Esophagus muscularis mucosa (tissue), 3 donors: ENCODE results near the gene APOD.

Source experiments
- POLR2A ChIP-seq: fragments of 450-650 bp; IDR thresholded peaks from one replicate; pipeline ENCODE4 v1.6.1; 2017; ENCODE audit warnings: antibody characterized with exemption, moderate library complexity, mild to moderate bottlenecking, low read depth
- POLR2AphosphoS5 ChIP-seq, 2 donors: sonication (generic); formaldehyde crosslinking; IDR thresholded peaks; one replicate each; pipeline ENCODE4 v1.6.1; 2017; ENCODE audit warnings: antibody characterized with exemption in 2 of 2
- TF ChIP-seq, protein P1 (sequence below), 3 experiments: fragments of 200-600 bp in 2 of 3; fragments of 450-650 bp in 1 of 3; sonication (generic) in 2 of 3; IDR thresholded peaks; one replicate each; pipeline ENCODE4 v1.5.1; 2017 to 2019; ENCODE audit warnings: antibody characterized with exemption in 3 of 3, mild to moderate bottlenecking in 2 of 3, moderate library complexity in 1 of 3

GRCh38 chr3:195565716-195566115 lies 18.0 kb downstream of the APOD start:
- TF ChIP-seq, protein P1, sequence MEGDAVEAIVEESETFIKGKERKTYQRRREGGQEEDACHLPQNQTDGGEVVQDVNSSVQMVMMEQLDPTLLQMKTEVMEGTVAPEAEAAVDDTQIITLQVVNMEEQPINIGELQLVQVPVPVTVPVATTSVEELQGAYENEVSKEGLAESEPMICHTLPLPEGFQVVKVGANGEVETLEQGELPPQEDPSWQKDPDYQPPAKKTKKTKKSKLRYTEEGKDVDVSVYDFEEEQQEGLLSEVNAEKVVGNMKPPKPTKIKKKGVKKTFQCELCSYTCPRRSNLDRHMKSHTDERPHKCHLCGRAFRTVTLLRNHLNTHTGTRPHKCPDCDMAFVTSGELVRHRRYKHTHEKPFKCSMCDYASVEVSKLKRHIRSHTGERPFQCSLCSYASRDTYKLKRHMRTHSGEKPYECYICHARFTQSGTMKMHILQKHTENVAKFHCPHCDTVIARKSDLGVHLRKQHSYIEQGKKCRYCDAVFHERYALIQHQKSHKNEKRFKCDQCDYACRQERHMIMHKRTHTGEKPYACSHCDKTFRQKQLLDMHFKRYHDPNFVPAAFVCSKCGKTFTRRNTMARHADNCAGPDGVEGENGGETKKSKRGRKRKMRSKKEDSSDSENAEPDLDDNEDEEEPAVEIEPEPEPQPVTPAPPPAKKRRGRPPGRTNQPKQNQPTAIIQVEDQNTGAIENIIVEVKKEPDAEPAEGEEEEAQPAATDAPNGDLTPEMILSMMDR (IDR thresholded peaks at IDR 0.05): no peak
- TF ChIP-seq POLR2A: no peak
- TF ChIP-seq POLR2AphosphoS5 (IDR thresholded peaks at IDR 0.05): no peak
